A673 (cell line): ENCODE results near the gene ABCA7.

ENCODE experiments used
- CTCF ChIP-seq: fragments of 300-800, 200-600 bp; sonication (generic); conservative IDR thresholded peaks from 2 replicates; pipeline ENCODE4 v1.5.1; 2017; ENCODE audit warnings: low read depth, mild to moderate bottlenecking, antibody characterized with exemption, low read length, moderate library complexity, mixed read lengths
- EZH2 ChIP-seq: fragments of 200-600 bp; sonication (generic); IDR thresholded peaks from 2 replicates; pipeline ENCODE4 v1.6.1; 2017; ENCODE audit warnings: borderline replicate concordance, low read depth, mild to moderate bottlenecking, mixed read lengths, antibody characterized with exemption, low read length; ENCODE audit not compliant: poor library complexity, severe bottlenecking

GRCh38 chr19:1106841-1107660 lies 67.1 kb downstream of the ABCA7 start:
- 0 out of 2 replicates have a peak, but pooled peaks have one; percentile 31 for TF ChIP-seq CTCF
- no peak for TF ChIP-seq EZH2
